ENCODE data around the gene COL6A3.

Gene COL6A3

GRCh38 chr2:237345891-237346640 lies 67.9 kb downstream of the COL6A3 start:
- DNase-seq (ENCODE audit: low read depth in 2 of 2) = no peak

- no peak for DNase-seq (ENCODE audit: low read depth in 2 of 2)
Observed at GRCh38 chr2:237345411-237345810, 68.6 kb downstream of the COL6A3 start.

- no peak for DNase-seq (ENCODE audit: low read depth in 2 of 2)
Observed at GRCh38 chr2:237344942-237345341, 69.0 kb downstream of the COL6A3 start.

GRCh38 chr2:237343993-237344392 lies 70.0 kb downstream of the COL6A3 start:
- DNase-seq (ENCODE audit: low read depth in 2 of 2) = no peak

GRCh38 chr2:237341872-237342271 lies 72.1 kb downstream of the COL6A3 start:
- no peak for DNase-seq (ENCODE audit: low read depth in 2 of 2)

GRCh38 chr2:237337586-237337985 lies 76.4 kb downstream of the COL6A3 start:
- no peak for DNase-seq (ENCODE audit: low read depth in 2 of 2)

- DNase-seq (ENCODE audit: low read depth in 2 of 2) = no peak
Observed at GRCh38 chr2:237336131-237336530, 77.8 kb downstream of the COL6A3 start.

- DNase-seq (ENCODE audit: low read depth in 2 of 2) = no peak
Observed at GRCh38 chr2:237333748-237334147, 80.2 kb downstream of the COL6A3 start.

- DNase-seq (ENCODE audit: low read depth in 2 of 2) = no peak
Observed at GRCh38 chr2:237330541-237330940, 83.4 kb downstream of the COL6A3 start.

- DNase-seq (ENCODE audit: low read depth in 2 of 2) = no peak
Observed at GRCh38 chr2:237327175-237327950, 86.6 kb downstream of the COL6A3 start.

- DNase-seq (ENCODE audit: low read depth in 2 of 2) = no peak
Observed at GRCh38 chr2:237326266-237327171, 87.4 kb downstream of the COL6A3 start.

- no peak for DNase-seq (ENCODE audit: low read depth in 2 of 2)
Observed at GRCh38 chr2:237324837-237325236, 89.1 kb downstream of the COL6A3 start.

GRCh38 chr2:237324405-237324831 lies 89.5 kb downstream of the COL6A3 start:
- DNase-seq (ENCODE audit: low read depth in 2 of 2) = no peak

- DNase-seq (ENCODE audit: low read depth in 2 of 2) = no peak
Observed at GRCh38 chr2:237323656-237324055, 90.3 kb downstream of the COL6A3 start.

- no peak for DNase-seq (ENCODE audit: low read depth in 2 of 2)
Observed at GRCh38 chr2:237322564-237322963, 91.4 kb downstream of the COL6A3 start.

GRCh38 chr2:237321746-237322145 lies 92.2 kb downstream of the COL6A3 start:
- DNase-seq (ENCODE audit: low read depth in 2 of 2) = no peak

- no peak for DNase-seq (ENCODE audit: low read depth in 2 of 2)
Observed at GRCh38 chr2:237320801-237321560, 93.0 kb downstream of the COL6A3 start.

- no peak for DNase-seq (ENCODE audit: low read depth in 2 of 2)
Observed at GRCh38 chr2:237319887-237320286, 94.1 kb downstream of the COL6A3 start.

GRCh38 chr2:237319086-237319820 lies 94.7 kb downstream of the COL6A3 start:
- no peak for DNase-seq (ENCODE audit: low read depth in 2 of 2)

GRCh38 chr2:237316339-237316738 lies 97.6 kb downstream of the COL6A3 start:
- DNase-seq (ENCODE audit: low read depth in 2 of 2) = no peak

- no peak for DNase-seq (ENCODE audit: low read depth in 2 of 2)
Observed at GRCh38 chr2:237315829-237316225, 98.1 kb downstream of the COL6A3 start.
